Measurements from ENCODE around the gene DHRS12. TPM values are rescaled to one million over a fixed set of nuclear protein-coding genes. Genes with fewer than 3 reads are reported as not detected.

DHRS12 gene
- total RNA-seq, 1 experiment from 2014 or later, result 2.6 TPM

GRCh38 chr13:51837016-51837415, 33.1 kb upstream of the DHRS12 start:
- H3K4me2 ChIP-seq (ENCODE audit: low read length), result no peak overlapping the region
- H3K9ac ChIP-seq (ENCODE audit: low read length), result no peak overlapping the region
- H3K36me3 ChIP-seq (ENCODE audit: low read depth, low read length), result no peaks in the 10 kb centered on the region
- DNase-seq (no peak), ATAC-seq (no peak)
- no peaks in the 10 kb centered on the region for H3F3A ChIP-seq (ENCODE audit: low read length, unreplicated experiment)
- no peak overlapping the region for H3K4me3 ChIP-seq (ENCODE audit: low read length)
- TF ChIP-seq EZH2 (IDR thresholded peaks at IDR 0.05; ENCODE audit: low read length, unreplicated experiment), result no peak
- no peak for TF ChIP-seq CTCF (conservative IDR thresholded peaks at IDR 0.05; ENCODE audit: low read depth, low read length)
- no peak for TF ChIP-seq EZH2phosphoT487 (IDR thresholded peaks at IDR 0.05; ENCODE audit: borderline replicate concordance, low read length)
- H3K4me1 ChIP-seq (ENCODE audit: insufficient read depth, low read length), result no peaks in the 10 kb centered on the region
- no peaks in the 10 kb centered on the region for H3K27me3 ChIP-seq (ENCODE audit: low read length)
- H3K79me2 ChIP-seq (ENCODE audit: low read length), result no peaks in the 10 kb centered on the region
- H2AFZ ChIP-seq (ENCODE audit: low read length), result no peak overlapping the region
- ChIA-PET POLR2A (ENCODE audit: unreplicated experiment) (no interaction called here), CTCF (no interaction called here)
- no TSS peak for BruUV-seq (replicated peaks)
- H4K20me1 ChIP-seq (ENCODE audit: low read length), result no peaks in the 10 kb centered on the region
- H3K9me3 ChIP-seq (ENCODE audit: low read length), result no peaks in the 10 kb centered on the region
- intact Hi-C loops (cut with micrococcal nuclease), result no loop called here
- H3K27ac ChIP-seq (ENCODE audit: low read length), result no peak overlapping the region
- no peaks in the 10 kb centered on the region for H3K9me2 ChIP-seq (replicated peaks; ENCODE audit: low read length)

DNA sequence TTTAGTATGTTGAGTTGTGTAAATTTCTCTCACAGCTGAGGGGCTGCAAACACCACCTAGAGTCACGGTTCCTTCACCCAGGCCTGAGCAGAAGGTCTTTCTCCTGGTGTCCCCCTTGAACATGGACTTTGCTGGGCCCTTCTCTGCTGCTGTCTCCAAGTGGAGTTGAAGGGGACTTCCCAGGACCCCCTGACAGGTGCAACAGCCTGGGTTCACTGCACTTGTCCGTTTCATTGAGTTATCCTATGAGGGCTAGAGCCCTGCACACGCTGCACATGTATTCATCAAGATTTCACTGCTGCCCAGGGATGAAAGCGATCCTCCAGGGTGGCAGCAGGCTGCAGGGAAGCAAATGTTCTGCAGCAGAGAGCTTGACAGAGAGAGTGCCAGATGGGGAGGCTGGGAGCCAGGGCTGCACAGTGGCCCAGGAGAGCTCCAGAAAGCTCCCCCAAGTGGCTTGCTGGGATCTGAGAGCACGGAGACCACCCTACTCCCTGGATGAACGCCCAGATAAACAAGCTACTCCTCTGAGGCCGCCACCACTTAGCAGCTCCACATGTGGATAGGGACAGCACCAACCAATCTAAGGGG, 30.7 kb upstream of the DHRS12 start:
- BruUV-seq (replicated peaks), result no TSS peak
- no peak overlapping the region for H2AFZ ChIP-seq (ENCODE audit: low read length)
- ATAC-seq (no peak), DNase-seq (no peak)
- no peaks in the 10 kb centered on the region for H3K36me3 ChIP-seq (ENCODE audit: low read depth, low read length)
- H3K27me3 ChIP-seq (ENCODE audit: low read length), result no peaks in the 10 kb centered on the region
- intact Hi-C loops (cut with micrococcal nuclease), result no loop called here
- TF ChIP-seq CTCF (conservative IDR thresholded peaks at IDR 0.05; ENCODE audit: low read depth, low read length) (no peak), EZH2 (IDR thresholded peaks at IDR 0.05; ENCODE audit: low read length, unreplicated experiment) (no peak), EZH2phosphoT487 (IDR thresholded peaks at IDR 0.05; ENCODE audit: borderline replicate concordance, low read length) (no peak)
- no peaks in the 10 kb centered on the region for H3K9me2 ChIP-seq (replicated peaks; ENCODE audit: low read length)
- H3F3A ChIP-seq (ENCODE audit: low read length, unreplicated experiment), result no peaks in the 10 kb centered on the region
- no peaks in the 10 kb centered on the region for H4K20me1 ChIP-seq (ENCODE audit: low read length)
- H3K9ac ChIP-seq (ENCODE audit: low read length), result no peak overlapping the region
- CTCF ChIA-PET, result no interaction called here
- H3K79me2 ChIP-seq (ENCODE audit: low read length), result no peaks in the 10 kb centered on the region
- H3K4me2 ChIP-seq (ENCODE audit: low read length), result no peak overlapping the region
- H3K9me3 ChIP-seq (ENCODE audit: low read length), result no peaks in the 10 kb centered on the region
- H3K27ac ChIP-seq (ENCODE audit: low read length), result no peak overlapping the region
- H3K4me3 ChIP-seq (ENCODE audit: low read length), result no peak overlapping the region
- H3K4me1 ChIP-seq (ENCODE audit: insufficient read depth, low read length), result no peaks in the 10 kb centered on the region
- POLR2A ChIA-PET (ENCODE audit: unreplicated experiment), result interaction anchor here (0.5 kb wide), 1 partner anchor 37 kb away, joined by 3 read pairs; no protein-coding TSS in a partner anchor

- intact Hi-C loops (cut with micrococcal nuclease), result no loop called here
- Histone ChIP-seq H3K9me3 (ENCODE audit: low read length) (no peaks in the 10 kb centered on the region), H3K79me2 (ENCODE audit: low read length) (no peaks in the 10 kb centered on the region), H3K27me3 (ENCODE audit: low read length) (no peaks in the 10 kb centered on the region), H3K9me2 (replicated peaks; ENCODE audit: low read length) (no peaks in the 10 kb centered on the region), H3K4me2 (ENCODE audit: low read length) (no peak overlapping the region), H3K27ac (ENCODE audit: low read length) (no peak overlapping the region), H3K36me3 (ENCODE audit: low read depth, low read length) (no peaks in the 10 kb centered on the region), H3K4me1 (ENCODE audit: insufficient read depth, low read length) (no peaks in the 10 kb centered on the region), H3K4me3 (ENCODE audit: low read length) (no peak overlapping the region), H4K20me1 (ENCODE audit: low read length) (no peaks in the 10 kb centered on the region), H3F3A (ENCODE audit: low read length, unreplicated experiment) (no peaks in the 10 kb centered on the region), H3K9ac (ENCODE audit: low read length) (no peak overlapping the region), H2AFZ (ENCODE audit: low read length) (no peak overlapping the region)
- POLR2A ChIA-PET (ENCODE audit: unreplicated experiment), result no interaction called here
- TF ChIP-seq CTCF (conservative IDR thresholded peaks at IDR 0.05; ENCODE audit: low read depth, low read length), result no peak
- no peak for TF ChIP-seq EZH2 (IDR thresholded peaks at IDR 0.05; ENCODE audit: low read length, unreplicated experiment)
- no peak for TF ChIP-seq EZH2phosphoT487 (IDR thresholded peaks at IDR 0.05; ENCODE audit: borderline replicate concordance, low read length)
- ATAC-seq, result no peak
- CTCF ChIA-PET, result no interaction called here
- no peak for DNase-seq
- BruUV-seq (replicated peaks), result no TSS peak
Measured at GRCh38 chr13:51833980-51834379, 30.0 kb upstream of the DHRS12 start.
